GM12801 (cell line): ENCODE data around the gene CDC6.

Experiments used
- TF ChIP-seq, protein P1 (sequence below): IDR thresholded peaks from one replicate; pipeline ENCODE4 v1.5.1; 2011; ENCODE audit warnings: control low read depth; ENCODE audit not compliant: insufficient read length; ENCODE audit errors: extremely low read depth

Gene CDC6, protein sequence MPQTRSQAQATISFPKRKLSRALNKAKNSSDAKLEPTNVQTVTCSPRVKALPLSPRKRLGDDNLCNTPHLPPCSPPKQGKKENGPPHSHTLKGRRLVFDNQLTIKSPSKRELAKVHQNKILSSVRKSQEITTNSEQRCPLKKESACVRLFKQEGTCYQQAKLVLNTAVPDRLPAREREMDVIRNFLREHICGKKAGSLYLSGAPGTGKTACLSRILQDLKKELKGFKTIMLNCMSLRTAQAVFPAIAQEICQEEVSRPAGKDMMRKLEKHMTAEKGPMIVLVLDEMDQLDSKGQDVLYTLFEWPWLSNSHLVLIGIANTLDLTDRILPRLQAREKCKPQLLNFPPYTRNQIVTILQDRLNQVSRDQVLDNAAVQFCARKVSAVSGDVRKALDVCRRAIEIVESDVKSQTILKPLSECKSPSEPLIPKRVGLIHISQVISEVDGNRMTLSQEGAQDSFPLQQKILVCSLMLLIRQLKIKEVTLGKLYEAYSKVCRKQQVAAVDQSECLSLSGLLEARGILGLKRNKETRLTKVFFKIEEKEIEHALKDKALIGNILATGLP

DNA sequence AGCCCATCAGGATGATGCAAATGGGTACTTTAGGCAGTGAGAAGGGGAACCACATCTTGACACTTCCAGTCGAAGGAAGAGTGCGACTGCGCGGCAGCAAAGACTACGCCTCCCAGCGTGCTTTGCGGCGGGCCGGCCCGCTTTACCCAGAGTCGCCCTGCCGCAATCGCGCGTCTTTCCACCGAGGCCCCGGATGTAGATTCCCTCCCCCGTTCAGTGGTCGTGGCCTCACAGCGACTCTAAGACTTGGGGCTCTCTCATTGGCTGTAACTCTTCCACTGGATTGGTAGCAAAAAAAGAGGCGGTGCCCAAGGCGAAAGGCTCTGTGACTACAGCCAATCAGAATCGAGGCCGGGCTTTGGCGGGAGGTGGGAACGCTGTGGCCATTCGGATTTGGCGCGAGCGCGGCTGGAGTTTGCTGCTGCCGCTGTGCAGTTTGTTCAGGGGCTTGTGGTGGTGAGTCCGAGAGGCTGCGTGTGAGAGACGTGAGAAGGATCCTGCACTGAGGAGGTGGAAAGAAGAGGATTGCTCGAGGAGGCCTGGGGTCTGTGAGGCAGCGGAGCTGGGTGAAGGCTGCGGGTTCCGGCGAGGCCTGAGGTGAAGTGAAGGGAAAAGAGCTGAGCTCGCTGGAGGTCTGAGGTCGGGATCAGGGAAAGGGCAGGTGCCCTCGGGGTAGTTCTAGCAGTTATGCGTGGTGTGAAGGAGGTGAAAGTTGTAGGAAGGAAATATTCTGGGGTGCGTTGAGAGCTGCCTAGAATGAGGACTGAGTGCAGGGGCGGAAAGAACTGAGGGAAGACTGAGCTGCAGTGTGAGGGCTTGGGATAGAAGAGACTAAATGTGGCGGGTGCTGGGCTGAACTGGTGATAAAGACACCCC lies at the start of gene CDC6:
TSS of gene CDC6 (plus strand) at position 386 of the 876 bp plus-strand sequence. CDS start 1,542 bp downstream, outside the sequence.
- TF ChIP-seq, protein P1, sequence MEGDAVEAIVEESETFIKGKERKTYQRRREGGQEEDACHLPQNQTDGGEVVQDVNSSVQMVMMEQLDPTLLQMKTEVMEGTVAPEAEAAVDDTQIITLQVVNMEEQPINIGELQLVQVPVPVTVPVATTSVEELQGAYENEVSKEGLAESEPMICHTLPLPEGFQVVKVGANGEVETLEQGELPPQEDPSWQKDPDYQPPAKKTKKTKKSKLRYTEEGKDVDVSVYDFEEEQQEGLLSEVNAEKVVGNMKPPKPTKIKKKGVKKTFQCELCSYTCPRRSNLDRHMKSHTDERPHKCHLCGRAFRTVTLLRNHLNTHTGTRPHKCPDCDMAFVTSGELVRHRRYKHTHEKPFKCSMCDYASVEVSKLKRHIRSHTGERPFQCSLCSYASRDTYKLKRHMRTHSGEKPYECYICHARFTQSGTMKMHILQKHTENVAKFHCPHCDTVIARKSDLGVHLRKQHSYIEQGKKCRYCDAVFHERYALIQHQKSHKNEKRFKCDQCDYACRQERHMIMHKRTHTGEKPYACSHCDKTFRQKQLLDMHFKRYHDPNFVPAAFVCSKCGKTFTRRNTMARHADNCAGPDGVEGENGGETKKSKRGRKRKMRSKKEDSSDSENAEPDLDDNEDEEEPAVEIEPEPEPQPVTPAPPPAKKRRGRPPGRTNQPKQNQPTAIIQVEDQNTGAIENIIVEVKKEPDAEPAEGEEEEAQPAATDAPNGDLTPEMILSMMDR: no peak

GRCh38 chr17:40241252-40241834 lies 46.3 kb upstream of the CDC6 start:
- TF ChIP-seq, protein P1: no peak

- TF ChIP-seq, protein P1: no peak
Measured at GRCh38 chr17:40242774-40243173, 44.9 kb upstream of the CDC6 start.

DNA sequence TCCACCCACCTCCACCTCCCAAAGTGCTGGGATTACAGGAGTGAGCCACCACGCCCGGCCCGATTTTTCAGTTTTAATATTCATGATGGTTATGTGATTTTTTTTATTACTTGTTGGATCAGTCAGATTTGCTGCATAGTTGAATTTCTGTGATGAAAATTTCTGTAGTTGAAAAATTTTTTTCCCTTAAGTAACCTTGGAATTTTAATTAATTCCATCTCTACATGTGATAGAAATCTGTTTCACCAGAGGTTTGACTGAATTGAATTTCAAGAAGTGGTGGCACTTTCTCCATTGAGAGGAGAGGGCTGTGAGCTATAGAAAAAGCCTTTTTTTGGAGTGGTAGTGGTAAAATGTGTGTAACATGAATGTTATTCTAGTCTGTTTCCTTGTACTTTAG lies 43.9 kb upstream of the CDC6 start:
- TF ChIP-seq, protein P1: no peak

DNA sequence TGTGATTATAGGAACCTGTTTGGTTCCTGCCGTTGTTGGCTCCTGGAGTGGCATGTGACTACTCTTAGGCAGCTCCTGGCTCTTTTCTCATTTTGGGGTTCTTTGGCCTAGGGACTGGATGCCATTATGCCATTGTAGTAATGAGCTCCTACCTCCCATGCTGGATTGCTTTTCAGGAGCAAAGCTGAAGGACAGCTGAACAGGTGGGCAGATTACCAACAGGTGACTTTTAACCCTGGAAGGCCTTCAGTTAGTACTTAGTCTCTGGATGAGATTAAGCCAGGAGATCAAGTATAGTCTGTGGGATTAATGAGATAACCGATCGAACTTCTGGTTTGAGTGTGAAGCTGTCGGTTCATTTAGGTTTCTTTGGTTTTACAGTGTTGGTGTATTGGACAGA lies 43.4 kb upstream of the CDC6 start:
- TF ChIP-seq, protein P1: no peak

- TF ChIP-seq, protein P1: no peak
Measured at GRCh38 chr17:40247926-40248495, 39.7 kb upstream of the CDC6 start.

- TF ChIP-seq, protein P1: no peak
Measured at GRCh38 chr17:40248507-40248906, 39.2 kb upstream of the CDC6 start.
